ENCODE measurements around the gene JAKMIP1. TPM values are rescaled to one million over a fixed set of nuclear protein-coding genes. Genes with fewer than 3 reads are reported as not detected.

The JAKMIP1 gene
- polyA plus RNA-seq, 1 donor from 2014 or later = 1.9 TPM

- H3K36me3 Mint-ChIP-seq = peaks cover under 1% of the 10 kb centered on the region
- H3K9me3 Mint-ChIP-seq = peaks cover 0 to 6% (median 0%) of the 10 kb centered on the region in 3 donors
- no peak overlapping the region for H3K4me3 Mint-ChIP-seq
- H3K27me3 Mint-ChIP-seq = peaks cover 1% of the 10 kb centered on the region
- H3K27ac Mint-ChIP-seq = no peak overlapping the region
- H3K4me1 Mint-ChIP-seq = no peaks in the 10 kb centered on the region
Observed at GRCh38 chr4:6090931-6091330, 109.4 kb downstream of the JAKMIP1 start.

- Mint-ChIP-seq H3K36me3 (peaks cover 2% of the 10 kb centered on the region), H3K4me1 (no peaks in the 10 kb centered on the region), H3K27ac (peak overlapping the region in 1 of 3 donors; percentile 39), H3K4me3 (no peak overlapping the region), H3K9me3 (peaks cover 0 to 6% (median 0%) of the 10 kb centered on the region in 3 donors), H3K27me3 (peaks cover 1% of the 10 kb centered on the region)
Observed at GRCh38 chr4:6088950-6089349, 111.4 kb downstream of the JAKMIP1 start.

GRCh38 chr4:6087669-6088341 lies 112.5 kb downstream of the JAKMIP1 start:
- Mint-ChIP-seq H3K4me1 (no peaks in the 10 kb centered on the region), H3K4me3 (no peak overlapping the region), H3K27ac (no peak overlapping the region), H3K9me3 (peaks cover 0 to 4% (median 0%) of the 10 kb centered on the region in 3 donors), H3K36me3 (peaks cover 2% of the 10 kb centered on the region), H3K27me3 (peaks cover 1% of the 10 kb centered on the region)

GRCh38 chr4:6086846-6087245 lies 113.5 kb downstream of the JAKMIP1 start:
- no peak overlapping the region for H3K4me3 Mint-ChIP-seq
- no peak overlapping the region for H3K27ac Mint-ChIP-seq
- no peaks in the 10 kb centered on the region for H3K4me1 Mint-ChIP-seq
- peaks cover 1% of the 10 kb centered on the region for H3K27me3 Mint-ChIP-seq
- H3K9me3 Mint-ChIP-seq = peaks cover 0 to 4% (median 0%) of the 10 kb centered on the region in 3 donors
- H3K36me3 Mint-ChIP-seq = peaks cover 2% of the 10 kb centered on the region

GRCh38 chr4:6085691-6086628 lies 114.4 kb downstream of the JAKMIP1 start:
- peaks cover 2% of the 10 kb centered on the region for H3K36me3 Mint-ChIP-seq
- H3K4me1 Mint-ChIP-seq = no peaks in the 10 kb centered on the region
- H3K4me3 Mint-ChIP-seq = no peak overlapping the region
- no peak overlapping the region for H3K27ac Mint-ChIP-seq
- peaks cover 1% of the 10 kb centered on the region for H3K27me3 Mint-ChIP-seq
- H3K9me3 Mint-ChIP-seq = peaks cover 0 to 2% (median 0%) of the 10 kb centered on the region in 3 donors

GRCh38 chr4:6085028-6085690 lies 115.2 kb downstream of the JAKMIP1 start:
- Mint-ChIP-seq H3K9me3 (no peaks in the 10 kb centered on the region), H3K27me3 (peaks cover 1% of the 10 kb centered on the region), H3K4me3 (no peak overlapping the region), H3K4me1 (no peaks in the 10 kb centered on the region), H3K27ac (no peak overlapping the region), H3K36me3 (peaks cover 2% of the 10 kb centered on the region)

- Mint-ChIP-seq H3K27ac (no peak overlapping the region), H3K4me1 (no peaks in the 10 kb centered on the region), H3K36me3 (no peaks in the 10 kb centered on the region)
Observed at GRCh38 chr4:6079965-6080364, 120.4 kb downstream of the JAKMIP1 start.

GRCh38 chr4:6078560-6078959 lies 121.8 kb downstream of the JAKMIP1 start:
- Mint-ChIP-seq H3K9me3 (peaks cover 0 to 2% (median 0%) of the 10 kb centered on the region in 3 donors), H3K36me3 (no peaks in the 10 kb centered on the region), H3K4me1 (no peaks in the 10 kb centered on the region), H3K27ac (no peak overlapping the region), H3K4me3 (no peak overlapping the region), H3K27me3 (peaks cover 1% of the 10 kb centered on the region)

More at GRCh38 chr4:6079965-6080364, 120.4 kb downstream of the JAKMIP1 start:
- Mint-ChIP-seq H3K9me3 (peaks cover 0 to 2% (median 0%) of the 10 kb centered on the region in 3 donors), H3K4me3 (no peak overlapping the region), H3K27me3 (peaks cover 1% of the 10 kb centered on the region)

GRCh38 chr4:6076391-6076790 lies 124.0 kb downstream of the JAKMIP1 start:
- peaks cover 0 to 2% (median 0%) of the 10 kb centered on the region in 3 donors for H3K9me3 Mint-ChIP-seq
- H3K27ac Mint-ChIP-seq = no peak overlapping the region
- H3K36me3 Mint-ChIP-seq = no peaks in the 10 kb centered on the region
- H3K4me1 Mint-ChIP-seq = no peaks in the 10 kb centered on the region
- H3K4me3 Mint-ChIP-seq = no peak overlapping the region
- H3K27me3 Mint-ChIP-seq = peaks cover 4% of the 10 kb centered on the region

GRCh38 chr4:6074758-6075157 lies 125.6 kb downstream of the JAKMIP1 start:
- H3K36me3 Mint-ChIP-seq = no peaks in the 10 kb centered on the region
- H3K27ac Mint-ChIP-seq = no peak overlapping the region
- H3K4me1 Mint-ChIP-seq = no peaks in the 10 kb centered on the region
- H3K27me3 Mint-ChIP-seq = peaks cover 4% of the 10 kb centered on the region
- no peak overlapping the region for H3K4me3 Mint-ChIP-seq
- H3K9me3 Mint-ChIP-seq = peaks cover 0 to 2% (median 0%) of the 10 kb centered on the region in 3 donors

- no peaks in the 10 kb centered on the region for H3K4me1 Mint-ChIP-seq
- no peaks in the 10 kb centered on the region for H3K36me3 Mint-ChIP-seq
- peaks cover 5% of the 10 kb centered on the region for H3K27me3 Mint-ChIP-seq
- H3K27ac Mint-ChIP-seq = no peak overlapping the region
- no peaks in the 10 kb centered on the region for H3K9me3 Mint-ChIP-seq
- peak overlapping the region in 1 of 4 donors; percentile 83 for H3K4me3 Mint-ChIP-seq
Observed at GRCh38 chr4:6071959-6072720, 128.2 kb downstream of the JAKMIP1 start.

- peaks cover 4% of the 10 kb centered on the region for H3K27me3 Mint-ChIP-seq
- no peaks in the 10 kb centered on the region for H3K4me1 Mint-ChIP-seq
- no peaks in the 10 kb centered on the region for H3K36me3 Mint-ChIP-seq
- no peak overlapping the region for H3K4me3 Mint-ChIP-seq
- H3K9me3 Mint-ChIP-seq = no peaks in the 10 kb centered on the region
- no peak overlapping the region for H3K27ac Mint-ChIP-seq
Observed at GRCh38 chr4:6071191-6071958, 129.0 kb downstream of the JAKMIP1 start.

GRCh38 chr4:6069845-6070709 lies 130.3 kb downstream of the JAKMIP1 start:
- no peaks in the 10 kb centered on the region for H3K36me3 Mint-ChIP-seq
- no peak overlapping the region for H3K27ac Mint-ChIP-seq
- peaks cover 4% of the 10 kb centered on the region for H3K27me3 Mint-ChIP-seq
- no peaks in the 10 kb centered on the region for H3K4me1 Mint-ChIP-seq
- no peak overlapping the region for H3K4me3 Mint-ChIP-seq
- H3K9me3 Mint-ChIP-seq = no peaks in the 10 kb centered on the region
